Vagina (tissue), 2 donors: ENCODE measurements around the gene USH1C.

ENCODE experiments used
- POLR2A ChIP-seq, 2 donors: fragments of 450-650 bp; IDR thresholded peaks; one replicate each; pipeline ENCODE4 v1.6.1; 2017; ENCODE audit warnings: antibody characterized with exemption in 2 of 2, mild to moderate bottlenecking in 2 of 2, moderate library complexity in 2 of 2
- POLR2AphosphoS5 ChIP-seq, 2 donors: sonication (generic); formaldehyde crosslinking; IDR thresholded peaks; one replicate each; pipeline ENCODE4 v1.9.0; 2017; ENCODE audit warnings: antibody characterized with exemption in 2 of 2, mild to moderate bottlenecking in 2 of 2, low read depth in 1 of 2; ENCODE audit not compliant: insufficient read depth in 1 of 2

- TF ChIP-seq POLR2AphosphoS5 (IDR thresholded peaks at IDR 0.05; ENCODE audit: insufficient read depth in 1 of 2, low read depth in 1 of 2) (no peak), POLR2A (IDR thresholded peaks at IDR 0.05) (no peak)
These were observed 67.7 kb downstream of the USH1C start, which contains the start of gene ABCC8 for GRCh38 chr11:17476317-17477083.
